Adipose tissue (tissue), 3 donors: ENCODE results near the gene TSPAN11. TPM values are rescaled to one million over a fixed set of nuclear protein-coding genes. Genes with fewer than 3 reads are reported as not detected.

Source experiments
- H3K27ac ChIP-seq: one replicate; pipeline ENCODE4 v1.5.1; 2013; ENCODE audit warnings: low read depth, low read length
- WGBS, 3 donors: extraction: QIAGEN DNeasy Blood & Tissue Kit; methylation state at CpG; one replicate each; pipeline ENCODE4 v1.1.7; 2013; 5-methylcytosine and 5-hydroxymethylcytosine counted together
- polyA plus RNA-seq, 3 donors: library from polyadenylated mRNA; stranded (reverse); fragments of 200-250 nt; gene quantifications; one replicate each; pipeline ENCODE4 v1.2.3, GENCODE V29; 2013
- donor health status: healthy with polysubstance abuse.
- donor health status: Bipolar disorder and iron deficiency.
- donor health status: healthy.

The TSPAN11 gene
- polyA plus RNA-seq, 3 donors, result 0.10 to 1.8 (median 0.89) TPM

GRCh38 chr12:30945443-30946164 lies 19.1 kb downstream of the TSPAN11 start:
- WGBS, 3 donors, result 89 to 93% (median 92%) methylated on average over 11 of the region's 11 CpGs

GRCh38 chr12:30952015-30952414 lies 25.5 kb downstream of the TSPAN11 start:
- H3K27ac ChIP-seq, result no peak overlapping the region
- 76 to 86% (median 77%) methylated on average over 6 of the region's 6 CpGs for WGBS, 3 donors

More at GRCh38 chr12:30945443-30946164, 19.1 kb downstream of the TSPAN11 start:
- no peak overlapping the region for H3K27ac ChIP-seq

GRCh38 chr12:30953257-30953656 lies 26.7 kb downstream of the TSPAN11 start:
- no peak overlapping the region for H3K27ac ChIP-seq
- WGBS, 3 donors, result 72 to 86% (median 86%) methylated on average over 2 of the region's 2 CpGs

GRCh38 chr12:30953951-30954751 lies 27.6 kb downstream of the TSPAN11 start:
- WGBS, 3 donors, result 75 to 85% (median 79%) methylated on average over 6 of the region's 6 CpGs
- no peak overlapping the region for H3K27ac ChIP-seq

- no peak overlapping the region for H3K27ac ChIP-seq
- 95 to 99% (median 98%) methylated on average over 1 of the region's 1 CpG for WGBS, 3 donors
Measured at GRCh38 chr12:30955214-30955613, 28.7 kb downstream of the TSPAN11 start.

GRCh38 chr12:30959110-30959710 lies 32.7 kb downstream of the TSPAN11 start:
- no peak overlapping the region for H3K27ac ChIP-seq
- 82 to 93% (median 86%) methylated on average over 16 of the region's 16 CpGs for WGBS, 3 donors

GRCh38 chr12:30959778-30960177 lies 33.2 kb downstream of the TSPAN11 start:
- 80 to 88% (median 86%) methylated on average over 6 to 10 of the region's 10 CpGs for WGBS, 3 donors
- H3K27ac ChIP-seq, result no peak overlapping the region

- no peak overlapping the region for H3K27ac ChIP-seq
- 72 to 81% (median 73%) methylated on average over 3 of the region's 3 CpGs for WGBS, 3 donors
Measured at GRCh38 chr12:30961030-30961429, 34.5 kb downstream of the TSPAN11 start.

- no peak overlapping the region for H3K27ac ChIP-seq
- WGBS, 3 donors, result 77 to 95% (median 94%) methylated on average over 2 of the region's 2 CpGs
Measured at GRCh38 chr12:30962047-30962446, 35.5 kb downstream of the TSPAN11 start.

GRCh38 chr12:30963709-30964564 lies 37.4 kb downstream of the TSPAN11 start:
- no peak overlapping the region for H3K27ac ChIP-seq
- 79 to 87% (median 84%) methylated on average over 19 to 21 of the region's 21 CpGs for WGBS, 3 donors

- 76 to 93% (median 87%) methylated on average over 14 of the region's 14 CpGs for whole genome bisulfite sequencing, 3 donors
- H3K27ac ChIP-seq, result no peak overlapping the region
Measured at GRCh38 chr12:30964896-30965612, 38.5 kb downstream of the TSPAN11 start.

- H3K27ac ChIP-seq, result no peak overlapping the region
- WGBS, 3 donors, result 56 to 91% (median 88%) methylated on average over 11 of the region's 11 CpGs
Measured at GRCh38 chr12:30965613-30965985, 39.1 kb downstream of the TSPAN11 start.

- no peak overlapping the region for H3K27ac ChIP-seq
- 79 to 91% (median 89%) methylated on average over 3 of the region's 3 CpGs for WGBS, 3 donors
Measured at GRCh38 chr12:30967026-30967425, 40.5 kb downstream of the TSPAN11 start.

GRCh38 chr12:30968211-30968610 lies 41.7 kb downstream of the TSPAN11 start:
- WGBS, 3 donors, result 63 to 78% (median 65%) methylated on average over 5 of the region's 5 CpGs
- no peak overlapping the region for H3K27ac ChIP-seq

- no peak overlapping the region for H3K27ac ChIP-seq
- WGBS, 3 donors, result 82 to 100% (median 95%) methylated on average over 3 of the region's 3 CpGs
Measured at GRCh38 chr12:30969006-30969405, 42.5 kb downstream of the TSPAN11 start.

GRCh38 chr12:30969606-30970395 lies 43.3 kb downstream of the TSPAN11 start:
- 69 to 83% (median 73%) methylated on average over 5 of the region's 5 CpGs for WGBS, 3 donors
- no peak overlapping the region for H3K27ac ChIP-seq

- no peak overlapping the region for H3K27ac ChIP-seq
- WGBS, 3 donors, result 17 to 28% (median 24%) methylated on average over 7 of the region's 7 CpGs
Measured at GRCh38 chr12:30970559-30971197, 44.1 kb downstream of the TSPAN11 start.
